Adrenal gland (tissue), 5 donors: Measurements from ENCODE around the gene STARD3NL.
"Not testable (repeated sequence)": the region's sequence is repeated elsewhere in the genome, so short reads cannot be mapped to it uniquely, and the experiment has no call there.

Source experiments
- POLR2A ChIP-seq, 2 donors: fragments of 450-650 bp; IDR thresholded peaks; one replicate each; pipeline ENCODE4 v1.6.1; 2017; ENCODE audit warnings: antibody characterized with exemption in 2 of 2, mild to moderate bottlenecking in 2 of 2, moderate library complexity in 1 of 2
- TF ChIP-seq, protein P1 (sequence below), 6 experiments: fragments of 450-650 bp in 4 of 6; fragments of 200-600 bp in 2 of 6; sonication (generic) in 1 of 6; IDR thresholded peaks; 1 replicate in 5 of 6; 2 replicates in 1 of 6; pipeline versions ENCODE4 v1.5.1 to v1.8.0; 2016 to 2021; ENCODE audit warnings: antibody characterized with exemption in 6 of 6, mild to moderate bottlenecking in 2 of 6, moderate library complexity in 1 of 6
- donor health status: DM: no; HTN: no; CAD: no.

- TF ChIP-seq, protein P1, sequence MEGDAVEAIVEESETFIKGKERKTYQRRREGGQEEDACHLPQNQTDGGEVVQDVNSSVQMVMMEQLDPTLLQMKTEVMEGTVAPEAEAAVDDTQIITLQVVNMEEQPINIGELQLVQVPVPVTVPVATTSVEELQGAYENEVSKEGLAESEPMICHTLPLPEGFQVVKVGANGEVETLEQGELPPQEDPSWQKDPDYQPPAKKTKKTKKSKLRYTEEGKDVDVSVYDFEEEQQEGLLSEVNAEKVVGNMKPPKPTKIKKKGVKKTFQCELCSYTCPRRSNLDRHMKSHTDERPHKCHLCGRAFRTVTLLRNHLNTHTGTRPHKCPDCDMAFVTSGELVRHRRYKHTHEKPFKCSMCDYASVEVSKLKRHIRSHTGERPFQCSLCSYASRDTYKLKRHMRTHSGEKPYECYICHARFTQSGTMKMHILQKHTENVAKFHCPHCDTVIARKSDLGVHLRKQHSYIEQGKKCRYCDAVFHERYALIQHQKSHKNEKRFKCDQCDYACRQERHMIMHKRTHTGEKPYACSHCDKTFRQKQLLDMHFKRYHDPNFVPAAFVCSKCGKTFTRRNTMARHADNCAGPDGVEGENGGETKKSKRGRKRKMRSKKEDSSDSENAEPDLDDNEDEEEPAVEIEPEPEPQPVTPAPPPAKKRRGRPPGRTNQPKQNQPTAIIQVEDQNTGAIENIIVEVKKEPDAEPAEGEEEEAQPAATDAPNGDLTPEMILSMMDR (IDR thresholded peaks at IDR 0.05), result not testable (repeated sequence)
- TF ChIP-seq POLR2A (IDR thresholded peaks at IDR 0.05), result not testable (repeated sequence)
Measured at GRCh38 chr7:38249849-38250248, 71.8 kb downstream of the STARD3NL start.
